HTR-8/SVneo (cell line): ENCODE results near the gene PCED1A.
A peak's percentile ranks its signal among the peaks of the same experiment; 100 is the strongest.
"Not testable (repeated sequence)": the region's sequence is repeated elsewhere in the genome, so short reads cannot be mapped to it uniquely, and the experiment has no call there.

Experiments
- DNase-seq: peaks from one replicate; pipeline ENCODE4 v3.0.0; 2011; ENCODE audit warnings: low spot score, mixed read lengths; ENCODE audit not compliant: insufficient read length
- FAIRE-seq: peaks from 2 replicates; lab custom pipeline; 2011; peaks lifted over from hg19 to GRCh38; lab: Jason Lieb, UNC

PCED1A gene

DNA sequence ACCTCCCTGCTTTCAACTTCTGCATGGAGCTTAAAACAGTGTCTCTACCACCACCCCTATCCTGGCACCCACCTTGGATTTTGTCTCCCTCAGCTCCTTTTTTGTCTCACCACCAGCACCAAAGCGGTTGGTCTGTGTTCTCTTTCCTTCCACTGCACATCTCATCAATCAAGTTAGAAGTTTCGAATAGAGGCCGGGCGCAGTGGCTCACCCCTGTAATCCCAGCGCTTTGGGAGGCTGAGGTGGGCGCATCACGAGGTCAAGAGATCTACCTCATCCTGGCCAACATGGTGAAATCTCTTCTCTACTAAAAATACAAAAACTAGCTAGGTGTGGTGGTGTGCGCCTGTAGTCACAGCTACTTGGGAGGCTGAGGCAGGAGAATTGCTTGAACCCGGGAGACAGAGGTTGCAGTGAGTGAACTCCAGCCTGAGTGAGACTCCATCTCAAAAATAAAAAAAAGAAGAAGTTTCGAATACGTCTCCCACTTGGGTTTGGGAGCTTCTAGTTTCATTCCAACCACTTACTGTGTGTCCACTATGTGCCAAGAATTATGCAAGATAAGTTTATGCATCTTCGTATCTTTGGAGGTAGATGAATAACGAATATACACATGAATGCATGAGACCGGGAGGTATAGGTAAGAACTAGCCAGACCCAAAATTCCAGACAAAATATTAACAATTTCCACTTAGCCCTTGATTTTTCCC, 5.9 kb downstream of the PCED1A start:
- FAIRE-seq, result no peak
- DNase-seq, result no peak

DNA sequence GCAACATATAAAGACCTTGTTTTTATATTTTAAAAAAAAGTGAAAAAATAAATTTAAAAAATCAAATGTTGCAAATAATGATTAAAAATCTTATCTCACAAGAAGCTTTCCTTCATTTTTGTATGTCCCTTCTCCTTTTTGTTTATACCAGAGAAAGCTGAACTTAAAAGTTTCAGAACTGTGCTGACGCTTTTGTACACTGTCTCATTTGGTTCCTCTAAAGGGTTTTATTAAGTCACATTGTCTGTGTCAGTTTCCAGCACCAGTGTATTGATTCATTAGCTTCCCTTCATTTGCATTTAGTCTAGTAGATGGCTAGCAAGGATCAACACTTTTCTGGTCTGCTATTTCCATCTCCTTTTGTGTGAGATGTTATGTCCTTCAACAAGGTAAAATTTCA, 6.7 kb downstream of the PCED1A start:
- no peak for DNase-seq
- no peak for FAIRE-seq

DNA sequence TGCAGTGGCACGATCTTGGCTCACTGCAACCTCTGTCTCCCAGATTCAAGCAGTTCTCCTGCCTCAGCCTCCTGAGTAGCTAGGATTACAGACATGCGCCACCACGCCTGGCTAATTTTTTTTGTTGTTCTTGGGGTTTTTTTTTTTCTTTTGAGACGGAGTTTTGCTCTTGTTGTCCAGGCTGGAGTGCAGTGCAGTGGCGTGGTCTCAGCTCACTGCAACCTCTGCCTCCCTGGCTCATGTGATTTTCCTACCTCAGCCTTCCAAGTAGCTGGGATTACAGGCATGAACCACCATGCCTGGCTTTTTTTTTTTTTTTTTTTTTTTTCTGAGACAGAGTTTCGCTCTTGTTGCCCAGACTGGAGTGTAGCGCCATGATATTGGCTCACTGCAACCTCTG, 9.2 kb downstream of the PCED1A start:
- not testable (repeated sequence) for DNase-seq, FAIRE-seq

DNA sequence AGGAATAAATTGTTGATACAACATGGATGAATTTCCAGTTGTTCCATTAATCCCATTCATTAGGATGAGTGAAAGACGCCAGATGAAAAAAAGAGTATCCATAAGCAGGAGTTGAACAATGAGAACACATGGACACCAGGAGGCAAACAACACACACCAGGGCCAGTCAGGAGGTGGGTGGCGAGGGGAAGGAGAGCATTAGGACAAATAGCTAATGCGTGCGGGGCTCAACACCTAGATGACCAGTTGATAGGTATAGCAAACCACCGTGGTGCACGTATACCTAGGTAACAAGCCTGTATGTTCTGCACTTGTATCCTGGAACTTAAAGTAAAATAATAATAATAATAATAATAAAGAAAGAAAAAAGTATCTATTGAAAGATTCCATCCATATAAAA, 11.1 kb downstream of the PCED1A start:
- FAIRE-seq (no peak), DNase-seq (no peak)

DNA sequence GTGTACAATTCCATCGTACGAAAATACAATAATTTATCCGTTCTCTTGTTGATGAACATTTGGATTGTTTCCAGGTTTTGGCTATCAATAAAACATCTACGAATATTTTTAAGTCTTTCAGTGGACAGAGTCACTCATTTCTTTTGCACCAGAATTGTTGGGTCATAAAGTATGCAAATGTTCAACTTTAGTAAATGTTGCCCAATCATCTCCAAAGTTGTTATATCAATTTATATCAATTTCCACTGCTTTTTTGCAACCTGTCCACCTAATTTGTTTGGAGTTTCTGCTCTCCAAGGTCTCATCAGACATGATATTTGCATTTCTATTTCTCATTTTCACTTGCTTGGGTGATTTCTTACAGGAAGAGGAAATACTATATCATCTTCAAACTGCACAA, 13.8 kb downstream of the PCED1A start:
- FAIRE-seq, result no peak

DNA sequence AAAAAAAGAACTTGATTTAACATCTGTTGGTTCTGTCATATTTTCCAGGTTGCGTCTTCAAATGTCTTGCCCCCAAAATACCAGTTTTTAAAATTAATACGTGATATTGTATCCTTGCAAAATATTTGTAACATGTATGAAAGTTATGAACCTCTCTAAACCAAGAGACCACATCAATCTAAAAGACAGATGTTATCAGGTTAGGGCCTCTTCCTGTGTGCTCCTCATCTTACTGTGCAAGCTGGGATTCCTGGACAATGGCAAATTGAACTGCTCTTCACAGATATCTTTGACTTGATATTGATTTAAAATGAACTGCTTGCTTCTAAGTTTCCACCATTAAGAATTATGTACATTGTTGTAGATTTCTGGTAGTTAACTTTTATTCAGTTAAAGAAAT, 14.7 kb downstream of the PCED1A start:
- FAIRE-seq (no peak), DNase-seq (no peak)

More for the DNA sequence above, 13.8 kb downstream of the PCED1A start:
- DNase-seq, result no peak

DNA sequence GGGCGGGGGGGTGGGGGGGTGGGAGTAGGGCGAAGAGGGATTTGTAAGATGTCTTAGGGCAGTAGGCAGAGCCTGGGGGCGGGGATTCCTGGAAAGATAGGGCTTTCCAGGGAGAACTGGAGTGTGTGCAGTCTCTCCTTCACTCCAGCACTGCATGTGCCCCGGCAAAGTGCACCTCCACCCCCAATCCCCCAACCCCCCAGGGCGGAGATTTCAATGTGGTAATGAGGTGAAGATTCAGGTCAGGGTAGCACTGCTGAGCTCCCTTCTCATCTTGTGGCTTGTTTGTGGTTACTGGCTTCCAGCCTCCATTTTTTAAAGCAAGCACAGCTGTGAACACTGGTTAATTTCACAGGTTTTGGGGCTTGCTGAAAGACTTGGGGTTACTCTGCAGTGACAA, 18.4 kb downstream of the PCED1A start:
- FAIRE-seq, result no peak
- DNase-seq, result no peak

DNA sequence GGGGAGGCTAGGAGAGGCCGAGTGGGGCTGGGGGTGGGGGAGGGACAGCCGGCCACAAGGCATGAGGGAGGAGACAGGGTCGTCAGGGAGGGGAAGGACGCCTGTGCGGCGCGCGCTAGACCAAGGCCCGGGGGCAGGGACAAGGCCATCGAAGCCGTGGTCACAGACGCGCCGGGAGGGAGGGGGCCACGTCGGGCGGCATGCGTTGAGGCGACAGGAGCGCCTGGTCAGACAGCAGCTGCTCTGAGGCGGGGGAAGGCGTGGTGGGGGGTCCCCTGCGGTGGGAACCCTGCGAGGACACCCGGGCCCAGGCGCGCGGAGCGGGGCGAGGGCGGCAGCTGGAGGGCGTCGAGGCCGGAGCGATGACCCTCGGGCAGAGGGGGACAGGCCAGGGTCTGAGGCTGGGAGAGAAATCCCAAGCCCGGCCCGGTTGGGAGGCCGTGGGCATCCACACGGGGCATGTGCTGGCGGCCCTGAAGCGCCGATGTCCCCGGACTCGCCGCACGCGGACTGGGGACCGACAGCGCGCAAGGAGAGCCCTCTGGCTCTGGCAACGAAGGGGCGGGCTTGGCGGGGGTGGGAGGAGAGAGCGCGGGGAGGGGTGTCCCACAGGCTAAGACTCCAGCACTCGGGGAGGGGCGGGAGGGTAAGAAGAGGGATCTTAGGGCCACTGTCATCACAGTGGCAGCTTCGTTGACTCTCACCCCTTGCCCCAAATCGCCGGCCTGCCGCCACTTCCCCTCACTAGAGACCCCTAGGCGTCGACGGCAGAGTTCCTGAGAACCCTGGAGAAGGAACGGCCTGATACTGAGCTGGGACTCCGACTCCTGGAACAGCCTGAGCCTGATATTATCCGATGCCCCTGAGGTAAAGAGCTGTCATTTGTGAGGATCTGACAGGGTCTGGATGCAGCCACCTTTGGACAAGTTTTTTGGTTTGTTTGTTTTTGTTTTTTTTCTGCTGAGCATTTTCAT, 19.3 kb downstream of the PCED1A start:
- DNase-seq (no peak), FAIRE-seq (no peak)

DNA sequence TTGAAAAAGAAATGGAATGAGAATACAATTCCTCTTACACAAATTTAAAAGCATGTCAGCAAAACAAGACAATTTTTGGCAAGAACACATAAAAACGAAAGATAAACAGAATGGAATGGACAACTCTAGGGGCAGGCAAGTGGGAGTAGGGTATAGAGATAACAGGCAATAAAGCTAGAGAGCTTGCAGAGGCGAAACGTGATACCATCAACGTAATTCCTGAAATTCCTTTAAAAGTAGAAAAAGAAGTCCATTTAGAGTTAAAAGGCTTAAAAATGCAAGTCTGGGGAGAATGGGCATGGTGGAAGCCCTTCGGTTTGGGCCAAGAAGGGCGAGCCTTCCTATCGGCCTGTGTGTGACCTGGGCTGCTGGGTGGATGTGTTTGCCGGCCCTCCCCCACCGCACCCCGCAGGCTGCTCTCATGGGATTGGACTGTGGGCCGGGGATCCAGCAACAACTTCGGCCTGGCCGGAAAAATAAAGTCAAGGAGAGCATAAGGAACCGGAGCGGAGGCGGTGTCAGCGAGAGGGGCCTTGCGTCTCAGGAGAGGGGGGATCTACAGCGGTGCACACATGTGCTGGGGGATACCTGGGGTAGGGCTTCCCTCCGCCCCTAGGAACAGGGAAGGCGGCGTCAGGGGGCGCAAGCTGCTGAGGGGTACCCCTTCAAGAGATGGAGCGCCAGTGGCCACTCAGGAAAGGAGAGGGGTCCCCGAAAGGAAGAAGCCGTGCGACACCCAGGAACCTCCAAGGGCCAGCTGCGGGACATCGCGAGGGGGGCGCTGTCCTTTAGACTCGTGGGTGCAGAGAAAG, 20.2 kb downstream of the PCED1A start:
- FAIRE-seq, result no peak
- no peak for DNase-seq

DNA sequence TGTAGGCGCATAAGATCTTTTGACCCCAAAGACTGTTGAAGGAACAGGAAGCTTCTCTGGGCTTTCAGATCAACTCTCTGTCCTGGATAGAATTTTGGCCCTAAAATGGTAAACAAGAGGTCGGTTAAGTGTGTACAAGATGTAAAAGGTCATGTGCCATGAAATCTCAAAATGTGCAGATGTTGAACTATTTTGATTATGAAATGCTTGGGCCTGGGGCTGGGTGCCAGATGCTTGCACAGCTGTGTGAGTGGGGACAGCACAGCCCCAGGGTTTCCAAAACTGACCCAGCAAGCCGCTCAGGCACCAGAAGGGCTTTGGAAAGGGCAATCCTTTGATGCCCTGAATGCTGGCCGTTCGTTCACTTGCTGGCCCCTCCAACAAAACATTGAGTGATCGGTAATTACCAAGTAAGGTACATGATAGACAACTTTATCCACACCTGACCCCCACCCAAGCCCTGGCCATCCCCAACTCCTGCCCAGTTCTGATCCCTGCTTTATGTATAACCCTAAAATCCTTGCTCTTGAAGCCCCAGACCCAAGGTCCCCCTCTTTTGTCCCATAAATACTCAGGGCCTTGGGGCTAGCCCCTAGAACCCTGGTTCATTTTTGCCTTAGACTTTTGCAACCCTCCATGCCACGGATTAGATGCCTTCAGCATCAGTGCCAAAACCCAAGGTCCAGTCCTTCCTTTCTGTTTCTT, 22.4 kb downstream of the PCED1A start:
- DNase-seq, result no peak
- no peak for FAIRE-seq

DNA sequence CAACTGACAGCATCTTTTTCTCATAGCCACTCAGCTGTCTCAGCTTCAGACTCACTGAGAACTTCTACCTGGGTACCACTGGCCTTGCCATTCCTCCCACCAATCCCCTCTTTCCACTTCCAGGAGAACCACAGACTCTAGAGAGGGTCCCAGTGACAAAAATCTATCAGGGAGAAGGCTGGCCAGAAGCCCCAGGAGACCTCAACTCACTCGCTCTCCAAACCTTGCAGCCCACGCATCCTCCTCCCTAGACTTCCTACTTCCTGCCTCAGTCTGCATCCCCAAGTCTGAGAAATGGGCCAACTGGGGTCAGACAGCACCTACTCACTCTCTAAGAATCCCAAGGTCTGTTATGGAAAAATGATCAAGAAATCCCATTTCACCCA, 23.1 kb downstream of the PCED1A start:
- no peak for DNase-seq
- no peak for FAIRE-seq

DNA sequence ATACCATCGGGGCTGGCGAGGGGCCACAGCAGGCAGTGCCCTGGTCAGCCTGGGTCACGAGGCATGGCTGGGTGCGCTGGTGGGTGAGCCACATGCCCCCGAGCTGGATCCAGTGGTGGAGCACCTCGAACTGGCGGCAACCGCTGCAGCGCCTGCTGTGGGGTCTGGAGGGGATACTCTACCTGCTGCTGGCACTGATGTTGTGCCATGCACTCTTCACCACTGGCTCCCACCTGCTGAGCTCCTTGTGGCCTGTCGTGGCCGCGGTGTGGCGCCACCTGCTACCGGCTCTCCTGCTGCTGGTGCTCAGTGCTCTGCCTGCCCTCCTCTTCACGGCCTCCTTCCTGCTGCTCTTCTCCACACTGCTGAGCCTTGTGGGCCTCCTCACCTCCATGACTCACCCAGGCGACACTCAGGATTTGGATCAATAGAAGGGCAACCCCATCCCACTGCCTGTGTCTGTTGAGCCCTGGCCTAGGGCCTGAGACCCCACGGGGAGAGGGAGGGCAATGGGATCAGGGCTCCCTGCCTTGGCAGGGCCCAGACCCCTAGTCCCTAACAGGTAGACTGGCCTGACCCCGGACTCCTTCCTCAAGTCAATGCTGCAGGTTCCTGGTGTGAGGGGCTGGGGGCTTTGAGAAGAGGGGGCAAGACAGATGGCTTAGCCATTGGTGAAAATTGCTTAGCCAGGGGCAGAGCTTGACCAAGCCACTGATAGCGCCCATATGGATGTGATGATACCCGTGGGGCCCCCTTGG, 23.7 kb downstream of the PCED1A start:
- DNase-seq (no peak), FAIRE-seq (no peak)

DNA sequence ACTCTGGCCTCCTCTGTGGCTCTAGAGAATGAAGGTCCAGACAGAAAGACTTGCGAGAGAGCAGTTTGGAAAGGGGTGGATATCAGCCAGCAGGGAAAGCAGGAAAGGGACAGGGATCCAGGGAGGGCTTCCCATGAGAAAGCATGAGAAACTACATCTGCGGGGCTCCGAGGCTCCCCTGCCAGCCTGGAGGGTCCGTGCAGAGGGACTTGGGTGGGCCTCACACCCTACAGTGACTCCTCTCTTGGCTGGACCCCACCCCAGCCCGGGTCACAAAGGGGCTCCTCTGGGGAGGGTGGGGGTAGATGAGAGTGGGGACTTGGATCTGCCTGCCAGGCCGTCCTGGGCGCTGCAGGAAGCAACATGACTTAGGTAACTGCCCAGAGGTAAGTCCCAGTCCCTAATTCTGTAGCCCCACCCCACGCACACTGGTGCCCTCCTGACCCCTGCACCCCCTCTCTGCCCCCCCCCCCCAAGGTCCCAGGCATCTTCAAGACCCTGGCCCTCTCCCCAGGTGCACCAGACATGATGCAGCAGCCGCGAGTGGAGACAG, 24.3 kb downstream of the PCED1A start, which contains the start of gene TMEM239:
Gene TMEM239 (plus strand): TSS at position 335 of the 553 bp plus-strand sequence. CDS start 191 bp downstream, at position 526.
- DNase-seq (no peak), FAIRE-seq (no peak)

DNA sequence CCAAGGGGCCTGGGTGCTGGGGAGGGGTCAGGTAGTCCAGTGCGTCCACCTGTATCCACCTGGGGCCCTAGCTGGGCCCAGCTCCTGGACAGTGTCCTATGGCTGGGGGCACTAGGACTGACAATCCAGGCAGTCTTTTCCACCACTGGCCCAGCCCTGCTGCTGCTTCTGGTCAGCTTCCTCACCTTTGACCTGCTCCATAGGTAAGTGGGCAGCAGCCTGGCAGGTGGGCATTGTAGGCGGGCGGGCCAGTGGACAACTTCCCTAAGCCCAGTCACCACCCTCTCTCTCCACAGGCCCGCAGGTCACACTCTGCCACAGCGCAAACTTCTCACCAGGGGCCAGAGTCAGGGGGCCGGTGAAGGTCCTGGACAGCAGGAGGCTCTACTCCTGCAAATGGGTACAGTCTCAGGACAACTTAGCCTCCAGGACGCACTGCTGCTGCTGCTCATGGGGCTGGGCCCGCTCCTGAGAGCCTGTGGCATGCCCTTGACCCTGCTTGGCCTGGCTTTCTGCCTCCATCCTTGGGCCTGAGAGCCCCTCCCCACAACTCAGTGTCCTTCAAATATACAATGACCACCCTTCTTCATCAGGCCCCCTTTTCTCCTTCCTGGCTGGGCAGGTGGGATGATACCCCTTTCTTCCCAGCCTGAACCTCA, 25.1 kb downstream of the PCED1A start:
- DNase-seq (no peak), FAIRE-seq (no peak)

DNA sequence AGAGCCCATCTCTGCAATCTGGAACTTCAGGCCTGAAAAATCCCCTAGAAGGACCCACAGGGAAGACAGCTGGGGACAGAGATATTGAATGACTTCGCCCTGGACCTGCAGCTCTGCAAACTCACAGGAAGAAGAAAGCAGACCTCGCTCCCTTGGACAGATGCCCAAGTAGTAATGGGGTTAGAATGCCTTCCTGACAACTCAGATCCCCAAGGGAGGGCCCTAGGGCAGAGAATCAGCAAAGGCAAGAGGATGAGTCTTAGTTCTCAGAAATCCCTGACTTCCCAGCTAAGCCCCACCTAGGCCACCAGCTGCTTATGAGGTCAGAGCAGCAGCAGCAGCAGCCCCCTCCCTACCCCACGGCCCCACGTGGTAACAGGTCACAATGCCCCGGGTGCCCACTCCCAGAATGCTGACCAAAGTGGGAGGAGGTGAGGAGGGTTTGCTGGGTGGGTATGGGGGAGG, 25.8 kb downstream of the PCED1A start, which contains the start of gene C20orf141:
Gene C20orf141 (plus strand): TSS at position 401 of the 465 bp plus-strand sequence. CDS start 198 bp downstream, outside the sequence.
- FAIRE-seq (peak; percentile 91), DNase-seq (peak; percentile 94)

DNA sequence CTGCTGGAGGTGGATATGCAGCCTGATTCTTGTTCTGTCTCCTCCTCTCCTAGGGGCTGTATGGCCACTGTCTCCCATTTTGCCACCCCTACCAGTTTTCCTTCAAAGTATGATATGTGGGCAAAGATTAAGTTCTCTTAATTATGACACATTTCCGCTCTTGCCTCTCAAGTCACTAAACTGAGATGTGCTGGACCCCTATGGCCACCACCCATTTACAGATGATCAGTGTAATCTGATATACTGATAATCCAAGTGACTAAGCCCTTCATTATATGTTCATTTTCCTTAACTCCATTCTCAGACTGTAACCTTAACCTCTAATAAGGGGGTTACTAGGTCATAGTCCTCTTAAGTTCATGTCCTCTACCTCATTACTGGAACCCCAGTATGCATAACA, 26.4 kb downstream of the PCED1A start:
- FAIRE-seq (no peak), DNase-seq (no peak)

DNA sequence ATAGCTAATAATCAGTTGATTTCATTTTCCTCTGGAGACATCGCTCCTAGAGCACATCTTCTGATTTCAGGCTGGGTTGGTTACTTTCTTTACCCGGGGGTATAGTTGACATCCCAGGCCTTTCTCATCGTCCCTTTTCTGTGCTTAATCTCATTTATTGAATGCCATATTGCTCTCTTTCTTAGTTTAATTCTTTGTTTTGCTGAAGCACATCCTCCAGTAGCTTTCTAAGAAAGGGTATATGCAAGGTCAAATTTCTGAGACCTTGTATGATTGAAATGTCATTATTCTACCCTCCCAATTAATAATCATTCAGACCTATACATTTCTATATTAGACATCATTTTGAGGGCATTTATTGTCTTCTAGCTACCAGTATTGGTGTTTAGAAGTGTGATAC, 28.3 kb downstream of the PCED1A start:
- FAIRE-seq (no peak), DNase-seq (no peak)

DNA sequence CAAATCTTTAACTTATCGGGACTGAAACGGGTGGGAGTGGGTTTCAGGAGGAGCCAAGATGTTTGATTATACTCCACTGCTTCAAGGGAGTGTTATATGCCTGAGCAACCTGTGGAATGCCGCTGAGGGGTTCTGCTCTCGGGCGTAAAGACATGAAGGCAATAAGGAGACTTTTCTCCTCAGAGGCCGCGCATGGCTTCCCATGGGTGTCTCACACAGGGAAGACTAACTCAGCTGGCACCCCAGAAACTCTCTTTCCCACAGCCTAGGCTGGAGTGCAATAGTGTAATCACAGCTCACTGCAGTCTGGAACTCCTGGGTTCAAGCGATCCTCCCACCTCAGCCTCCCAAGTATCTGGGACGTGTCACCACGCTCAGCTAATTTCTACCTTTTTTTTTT, 30.8 kb downstream of the PCED1A start:
- DNase-seq (no peak), FAIRE-seq (no peak)
